Stomach (tissue), 9 donors: ENCODE results near the gene ZNF599. TPM values are rescaled to one million over a fixed set of nuclear protein-coding genes. Genes with fewer than 3 reads are reported as not detected.
"Not testable (repeated sequence)": the region's sequence is repeated elsewhere in the genome, so short reads cannot be mapped to it uniquely, and the experiment has no call there.

Source experiments
- DNase-seq, 2 donors: peaks; one replicate each; pipeline versions ENCODE4 v3.0.0 to v3.0.0-alpha.2; 2013 to 2019
- H3K27ac ChIP-seq, 5 donors: fragments of 200-600 bp in 4 of 5; sonication (generic) in 4 of 5; one replicate each; pipeline ENCODE4 v1.5.1; 2013 to 2019; ENCODE audit warnings: mild to moderate bottlenecking in 1 of 5, moderate library complexity in 1 of 5
- H3K27me3 ChIP-seq, 3 donors: fragments of 200-600 bp; sonication (generic); one replicate each; pipeline ENCODE4 v1.5.1; 2017 to 2019; ENCODE audit warnings: mixed run types in 1 of 3
- H3K36me3 ChIP-seq, 4 donors: fragments of 200-600 bp; sonication (generic); 1 replicate in 3 of 4; 2 replicates in 1 of 4; pipeline ENCODE4 v1.5.1; 2016 to 2019
- H3K4me1 ChIP-seq, 4 donors: fragments of 200-600 bp; sonication (generic); one replicate each; pipeline ENCODE4 v1.5.1; 2016 to 2019
- H3K4me3 ChIP-seq, 4 donors: fragments of 200-600 bp; sonication (generic) in 3 of 4; one replicate each; pipeline ENCODE4 v1.5.1; 2016 to 2019; ENCODE audit warnings: mild to moderate bottlenecking in 1 of 4
- H3K9me3 ChIP-seq, 4 donors: fragments of 200-600 bp; sonication (generic); one replicate each; pipeline ENCODE4 v1.5.1; 2016 to 2019
- EP300 ChIP-seq: sonication (generic); formaldehyde crosslinking; IDR thresholded peaks from one replicate; pipeline ENCODE4 v1.6.1; 2017; ENCODE audit warnings: antibody characterized with exemption
- POLR2A ChIP-seq, 4 donors: fragments of 450-650 bp; IDR thresholded peaks; one replicate each; pipeline ENCODE4 v1.6.1; 2016; ENCODE audit warnings: antibody characterized with exemption in 4 of 4, control low read depth in 2 of 4, mild to moderate bottlenecking in 1 of 4, moderate library complexity in 1 of 4
- POLR2AphosphoS5 ChIP-seq, 3 donors: sonication (generic); formaldehyde crosslinking; IDR thresholded peaks; one replicate each; pipeline ENCODE4 v1.6.1; 2016; ENCODE audit warnings: antibody characterized with exemption in 3 of 3
- WGBS, 5 donors: extraction: QIAGEN DNeasy Blood & Tissue Kit in 3 of 5; methylation state at CpG; one replicate each; pipeline versions ENCODE4 v1.1.5 to v1.1.7; 2013 to 2018; 5-methylcytosine and 5-hydroxymethylcytosine counted together
- intact Hi-C: fragments of 100-400 bp; cut with DNase I; formaldehyde crosslinking; loops from one replicate; pipeline ENCODE4 v1.15.1; 2023; ENCODE audit warnings: low total_unique reads
- polyA plus RNA-seq, 3 donors: library from polyadenylated mRNA; stranded (reverse); fragments of 200-250 nt; gene quantifications; one replicate each; pipeline ENCODE4 v1.2.3, GENCODE V29; 2013
- total RNA-seq, 5 donors: library from RNA; depleted of rRNA; stranded (reverse); fragments of >200 nt; gene quantifications; one replicate each; pipeline versions ENCODE4 v1.1.0 to v1.2.3, GENCODE V29; 2014 to 2016
- TF ChIP-seq, protein P1 (sequence below), 7 experiments: fragments of 450-650 bp in 4 of 7; fragments of 200-600 bp in 3 of 7; sonication (generic) in 3 of 7; IDR thresholded peaks; one replicate each; pipeline ENCODE4 v1.5.1; 2016 to 2019; ENCODE audit warnings: antibody characterized with exemption in 7 of 7, control low read depth in 2 of 7, mild to moderate bottlenecking in 1 of 7
- donor health status: healthy with polysubstance abuse.
- donor health status: Bipolar disorder and iron deficiency.
- donor health status: healthy.

The ZNF599 gene
- total and polyA plus RNA-seq, 8 donors, result 0.58 to 6.7 (median 4.5) TPM; not detected in 1

DNA sequence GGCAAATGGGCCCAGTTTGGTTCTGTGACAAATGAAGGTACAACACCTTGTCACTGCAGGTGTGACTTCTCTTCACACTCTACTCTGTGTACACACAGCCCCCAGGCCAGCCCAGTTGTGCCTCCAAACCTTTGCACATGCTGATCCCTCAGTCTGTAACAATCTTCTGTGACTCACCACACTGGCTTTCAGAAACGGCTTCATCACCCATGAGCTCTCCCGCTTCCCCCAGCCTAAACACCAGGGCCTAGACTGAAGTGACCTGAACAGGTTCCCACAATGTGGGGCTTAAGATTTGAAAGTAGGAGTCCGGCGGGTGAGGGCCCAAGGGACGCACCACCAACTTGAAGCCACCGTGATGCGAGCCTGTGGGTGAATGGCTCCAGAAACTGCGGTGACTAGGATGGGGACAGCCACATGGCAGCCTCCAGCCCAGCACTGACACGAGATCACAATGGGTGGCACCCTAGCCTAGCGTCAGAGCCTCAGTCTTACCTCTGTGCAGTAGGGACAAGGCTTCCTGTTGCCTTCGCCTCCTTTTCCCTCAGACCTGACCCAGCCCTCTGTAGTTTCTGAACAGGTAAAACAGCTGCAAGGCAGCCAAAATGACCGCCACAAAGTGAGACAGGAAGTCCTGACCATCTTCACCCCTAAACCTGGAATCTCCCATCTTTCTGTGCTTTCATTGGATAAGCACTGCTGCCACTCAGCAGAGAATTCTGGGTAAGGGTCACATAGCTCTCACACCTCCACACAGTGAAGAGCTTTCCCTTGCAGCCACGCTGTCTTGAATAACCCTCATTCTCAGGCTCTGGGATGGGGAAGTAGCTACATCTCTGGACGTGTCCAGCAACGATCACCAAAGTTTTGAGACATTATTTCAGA lies 34.2 kb upstream of the ZNF599 start:
- Histone ChIP-seq H3K9me3 (peaks cover 5 to 31% (median 18%) of the 10 kb centered on the region in 4 donors), H3K4me3 (no peak overlapping the region), H3K27ac (no peak overlapping the region), H3K36me3 (no peaks in the 10 kb centered on the region), H3K27me3 (peaks cover 0 to 3% (median 0%) of the 10 kb centered on the region in 3 donors), H3K4me1 (no peaks in the 10 kb centered on the region)
- DNase-seq, result no peak
- no peak for TF ChIP-seq EP300
- TF ChIP-seq, protein P1, sequence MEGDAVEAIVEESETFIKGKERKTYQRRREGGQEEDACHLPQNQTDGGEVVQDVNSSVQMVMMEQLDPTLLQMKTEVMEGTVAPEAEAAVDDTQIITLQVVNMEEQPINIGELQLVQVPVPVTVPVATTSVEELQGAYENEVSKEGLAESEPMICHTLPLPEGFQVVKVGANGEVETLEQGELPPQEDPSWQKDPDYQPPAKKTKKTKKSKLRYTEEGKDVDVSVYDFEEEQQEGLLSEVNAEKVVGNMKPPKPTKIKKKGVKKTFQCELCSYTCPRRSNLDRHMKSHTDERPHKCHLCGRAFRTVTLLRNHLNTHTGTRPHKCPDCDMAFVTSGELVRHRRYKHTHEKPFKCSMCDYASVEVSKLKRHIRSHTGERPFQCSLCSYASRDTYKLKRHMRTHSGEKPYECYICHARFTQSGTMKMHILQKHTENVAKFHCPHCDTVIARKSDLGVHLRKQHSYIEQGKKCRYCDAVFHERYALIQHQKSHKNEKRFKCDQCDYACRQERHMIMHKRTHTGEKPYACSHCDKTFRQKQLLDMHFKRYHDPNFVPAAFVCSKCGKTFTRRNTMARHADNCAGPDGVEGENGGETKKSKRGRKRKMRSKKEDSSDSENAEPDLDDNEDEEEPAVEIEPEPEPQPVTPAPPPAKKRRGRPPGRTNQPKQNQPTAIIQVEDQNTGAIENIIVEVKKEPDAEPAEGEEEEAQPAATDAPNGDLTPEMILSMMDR (IDR thresholded peaks at IDR 0.05), result no peak
- no peak for TF ChIP-seq POLR2A (IDR thresholded peaks at IDR 0.05)
- no peak for TF ChIP-seq POLR2AphosphoS5 (IDR thresholded peaks at IDR 0.05)
- 86 to 91% (median 89%) methylated on average over 15 of the region's 15 CpGs for WGBS, 5 donors
- intact Hi-C loops, result no loop called here

DNA sequence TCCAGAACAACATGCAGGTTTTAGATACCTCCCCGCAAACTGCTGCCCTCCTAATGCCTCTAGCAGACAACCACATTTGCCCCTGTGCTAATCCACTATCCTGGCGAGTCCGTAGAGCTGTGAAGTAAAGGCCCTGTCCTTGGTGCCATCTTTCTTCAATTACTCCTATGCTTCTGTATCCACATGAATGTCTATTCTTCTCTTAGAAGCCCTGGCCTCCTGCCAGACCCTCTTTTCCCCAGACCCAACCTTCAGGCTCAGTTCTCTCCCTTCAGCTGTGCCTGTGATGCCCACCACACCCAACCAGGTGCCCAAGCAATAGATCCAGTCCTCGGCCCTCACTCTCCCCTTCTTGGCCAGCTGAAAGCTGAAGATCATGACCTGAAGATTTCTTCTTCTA lies 31.1 kb upstream of the ZNF599 start:
- Histone ChIP-seq H3K27me3 (peaks cover 0 to 3% (median 0%) of the 10 kb centered on the region in 3 donors), H3K4me1 (no peaks in the 10 kb centered on the region), H3K9me3 (peaks cover 5 to 45% (median 18%) of the 10 kb centered on the region in 4 donors), H3K36me3 (no peaks in the 10 kb centered on the region), H3K4me3 (no peak overlapping the region), H3K27ac (no peak overlapping the region)
- intact Hi-C loops, result no loop called here
- 82 to 87% (median 86%) methylated on average over 4 of the region's 4 CpGs for WGBS, 5 donors
- no peak for DNase-seq
- TF ChIP-seq POLR2A (IDR thresholded peaks at IDR 0.05) (no peak), EP300 (no peak), POLR2AphosphoS5 (IDR thresholded peaks at IDR 0.05) (no peak)
- TF ChIP-seq, protein P1 (IDR thresholded peaks at IDR 0.05), result no peak

DNA sequence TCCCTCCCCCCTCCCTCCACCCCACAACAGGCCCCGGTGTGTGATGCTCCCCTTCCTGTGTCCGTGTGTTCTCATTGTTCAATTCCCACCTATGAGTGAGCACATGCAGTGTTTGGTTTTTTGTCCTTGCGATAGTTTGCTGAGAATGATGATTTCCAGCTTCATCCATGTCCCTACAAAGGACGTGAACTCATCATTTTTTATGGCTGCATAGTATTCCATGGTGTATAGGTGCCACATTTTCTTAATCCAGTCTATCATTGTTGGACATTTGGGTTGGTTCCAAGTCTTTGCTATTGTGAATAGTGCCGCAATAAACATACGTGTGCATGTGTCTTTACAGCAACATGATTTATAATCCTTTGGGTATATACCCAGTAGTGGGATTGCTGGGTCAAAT lies 23.9 kb upstream of the ZNF599 start:
- H3K4me3 ChIP-seq, H3K27ac ChIP-seq, H3K27me3 ChIP-seq, intact Hi-C loops, H3K36me3 ChIP-seq, H3K4me1 ChIP-seq, DNase-seq: not testable (repeated sequence)
- 81 to 91% (median 88%) methylated on average over 5 to 6 of the region's 6 CpGs for WGBS, 5 donors
- peaks cover 0 to 39% (median 7%) of the 10 kb centered on the region in 4 donors for H3K9me3 ChIP-seq

DNA sequence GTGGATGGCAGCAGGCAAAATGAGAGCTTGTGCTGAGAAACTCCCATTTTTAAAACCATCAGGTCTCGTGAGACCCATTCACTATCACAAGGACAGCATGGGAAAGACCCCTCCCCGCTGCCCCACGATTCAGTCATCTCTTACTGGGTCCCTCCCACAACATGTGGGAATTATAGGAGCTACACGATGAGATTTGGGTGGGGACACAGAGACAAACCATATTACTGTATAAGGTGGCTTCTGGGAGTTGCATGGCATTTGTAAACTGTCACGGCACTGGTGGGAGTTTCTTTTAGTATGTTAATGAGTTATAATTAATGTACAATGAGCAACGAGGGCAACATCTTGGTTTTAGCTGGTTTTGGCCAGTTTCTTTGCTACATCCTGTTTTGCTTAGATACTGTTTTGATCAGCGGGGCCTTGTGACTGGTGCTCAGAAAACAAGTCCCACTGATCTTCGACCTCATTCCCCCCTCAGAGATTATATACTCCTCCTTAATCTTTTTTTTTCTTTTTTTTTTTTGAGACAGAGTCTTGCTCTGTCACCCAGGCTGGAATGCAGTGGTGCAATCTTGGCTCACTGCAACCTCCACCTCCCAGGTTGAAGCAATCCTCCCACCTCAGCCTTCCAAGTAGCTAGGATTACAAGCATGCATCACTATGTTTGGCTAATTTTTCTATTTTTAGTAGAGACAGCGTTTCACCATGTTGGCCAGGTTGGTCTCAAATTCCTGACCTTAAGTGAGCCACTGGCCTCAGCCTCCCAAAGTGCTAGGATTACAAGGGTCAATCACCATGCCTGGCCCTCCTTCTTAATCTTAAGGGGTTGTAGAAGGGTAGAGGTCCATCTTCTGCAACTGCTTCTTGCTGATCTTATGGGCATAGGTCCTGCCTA lies 21.3 kb upstream of the ZNF599 start:
- intact Hi-C loops, result no loop called here
- DNase-seq, result no peak
- H3K4me3 ChIP-seq, result no peak overlapping the region
- H3K4me1 ChIP-seq, result no peaks in the 10 kb centered on the region
- no peaks in the 10 kb centered on the region for H3K36me3 ChIP-seq
- H3K27me3 ChIP-seq, result no peaks in the 10 kb centered on the region
- 71 to 83% (median 75%) methylated on average over 9 of the region's 9 CpGs for WGBS, 5 donors
- peaks cover 0 to 29% (median 0%) of the 10 kb centered on the region in 4 donors for H3K9me3 ChIP-seq
- H3K27ac ChIP-seq, result no peak overlapping the region
- TF ChIP-seq, protein P1 (IDR thresholded peaks at IDR 0.05), result no peak
- TF ChIP-seq POLR2AphosphoS5 (IDR thresholded peaks at IDR 0.05) (no peak), EP300 (no peak), POLR2A (IDR thresholded peaks at IDR 0.05) (no peak)
